ENCODE measurements around the gene DDA1.
"Not testable (repeated sequence)": the region's sequence is repeated elsewhere in the genome, so short reads cannot be mapped to it uniquely, and the experiment has no call there.

The DDA1 gene

GRCh38 chr19:17286752-17287151, 22.6 kb upstream of the DDA1 start:
- FAIRE-seq (no peak), DNase-seq (ENCODE audit: low spot score) (no peak)

- no peak for DNase-seq (ENCODE audit: low spot score)
These were observed 19.9 kb upstream of the DDA1 start for GRCh38 chr19:17289489-17289888.

GRCh38 chr19:17292301-17293074, 16.9 kb upstream of the DDA1 start:
- no peak for FAIRE-seq

More at GRCh38 chr19:17289489-17289888, 19.9 kb upstream of the DDA1 start:
- no peak for FAIRE-seq

GRCh38 chr19:17293605-17294004, 15.8 kb upstream of the DDA1 start:
- DNase-seq (ENCODE audit: low spot score) (no peak), FAIRE-seq (no peak)

More at GRCh38 chr19:17292301-17293074, 16.9 kb upstream of the DDA1 start:
- DNase-seq (ENCODE audit: low spot score), result no peak

GRCh38 chr19:17294051-17294891, 15.1 kb upstream of the DDA1 start:
- DNase-seq (ENCODE audit: low spot score) (no peak), FAIRE-seq (no peak)

- not testable (repeated sequence) for DNase-seq (ENCODE audit: low spot score); FAIRE-seq
These were observed 13.8 kb upstream of the DDA1 start for GRCh38 chr19:17295551-17295950.

GRCh38 chr19:17296273-17296672, 13.1 kb upstream of the DDA1 start:
- FAIRE-seq (peak; percentile 41), DNase-seq (ENCODE audit: low spot score) (peak; percentile 71)

- DNase-seq (ENCODE audit: low spot score), result no peak
- FAIRE-seq, result no peak
These were observed 12.4 kb upstream of the DDA1 start for GRCh38 chr19:17296976-17297375.

GRCh38 chr19:17300992-17301619, 8.3 kb upstream of the DDA1 start:
- FAIRE-seq (no peak), DNase-seq (ENCODE audit: low spot score) (no peak)

- FAIRE-seq, result no peak
- DNase-seq (ENCODE audit: low spot score), result no peak
These were observed 6.8 kb upstream of the DDA1 start for GRCh38 chr19:17302391-17303166.

- DNase-seq (ENCODE audit: low spot score) (peak; percentile 86), FAIRE-seq (peak; percentile 11)
These were observed 6.0 kb upstream of the DDA1 start, which contains the start of gene ABHD8 for GRCh38 chr19:17303167-17303939. Gene ABHD8 (minus strand): TSS chr19:17303425. CDS start chr19:17301616, 1,809 bp downstream.

GRCh38 chr19:17303940-17304267, 5.5 kb upstream of the DDA1 start:
- FAIRE-seq (no peak), DNase-seq (ENCODE audit: low spot score) (no peak)

GRCh38 chr19:17304386-17305215, 4.8 kb upstream of the DDA1 start:
- FAIRE-seq, result no peak
- no peak for DNase-seq (ENCODE audit: low spot score)

- FAIRE-seq, result no peak
- no peak for DNase-seq (ENCODE audit: low spot score)
These were observed 4.2 kb upstream of the DDA1 start for GRCh38 chr19:17305216-17305516.

GRCh38 chr19:17305517-17306284, 3.7 kb upstream of the DDA1 start, which contains the start of gene MRPL34:
Gene MRPL34 (plus strand): TSS chr19:17305872. CDS start chr19:17305893, 21 bp downstream.
- DNase-seq (ENCODE audit: low spot score) (peak; percentile 100), FAIRE-seq (peak; percentile 93)

- DNase-seq (ENCODE audit: low spot score), result no peak
- FAIRE-seq, result no peak
These were observed 3.1 kb upstream of the DDA1 start for GRCh38 chr19:17306285-17306714.

- DNase-seq (ENCODE audit: low spot score), result no peak
- no peak for FAIRE-seq
These were observed 1.4 kb upstream of the DDA1 start for GRCh38 chr19:17307876-17308377.

- FAIRE-seq (no peak), DNase-seq (ENCODE audit: low spot score) (no peak)
These were observed 650 bp downstream of the DDA1 start for GRCh38 chr19:17309965-17310461.

All from RCC 7860 (cell line).